PC-3 (cell line): Measurements from ENCODE around the gene GREB1L. TPM values are rescaled to one million over a fixed set of nuclear protein-coding genes. Genes with fewer than 3 reads are reported as not detected.

Experiments used
- ATAC-seq: fragments of 200-7000 bp; cut with Tn5 transposase; 2 replicates; pipeline ENCODE4 v1.9.1; 2020; ENCODE audit warnings: mild to moderate bottlenecking, moderate library complexity
- BruUV-seq: library from RNA; stranded (reverse); fragments of 400-500 nt; replicated peaks from 2 replicates; lab custom pipeline; 2021; lab: Mats Ljungman, UMichigan
- CTCF ChIA-PET: fragments of 300-600 bp; sonication (Branson Sonifier 250); formaldehyde crosslinking; loops from one replicate; lab custom pipeline; 2022; ENCODE audit warnings: antibody characterized with exemption; lab: Charles Lee
- POLR2A ChIA-PET: fragments of 300-600 bp; sonication (Branson Sonifier 250); formaldehyde crosslinking; loops from one replicate; lab custom pipeline; 2022; ENCODE audit warnings: antibody characterized with exemption; ENCODE audit not compliant: unreplicated experiment; lab: Charles Lee
- DNase-seq: peaks from one replicate; pipeline ENCODE4 v3.0.0-alpha.2; 2015
- H2AFZ ChIP-seq: fragments of 300-600 bp; sonication (generic); 2 replicates; pipeline ENCODE4 v1.6.0; 2016; ENCODE audit warnings: antibody characterized with exemption, low read length
- H3F3A ChIP-seq: fragments of 300-600 bp; sonication (generic); one replicate; pipeline ENCODE4 v1.6.0; 2017; ENCODE audit warnings: antibody characterized with exemption, low read length, control low read depth, mild to moderate bottlenecking; ENCODE audit not compliant: unreplicated experiment
- H3K27ac ChIP-seq: fragments of 300-600 bp; sonication (generic); 2 replicates; pipeline ENCODE4 v1.5.1; 2016; ENCODE audit warnings: mild to moderate bottlenecking, low read length
- H3K27me3 ChIP-seq: fragments of 300-600 bp; sonication (generic); 2 replicates; pipeline ENCODE4 v1.6.1; 2016; ENCODE audit warnings: low read length, mixed read lengths
- H3K36me3 ChIP-seq: fragments of 300-600 bp; sonication (generic); 2 replicates; pipeline ENCODE4 v1.6.1; 2016; ENCODE audit warnings: low read depth, mixed run types, low read length, mixed read lengths
- H3K4me1 ChIP-seq: fragments of 300-600 bp; sonication (generic); 2 replicates; pipeline ENCODE4 v1.5.1; 2016; ENCODE audit warnings: low read length; ENCODE audit not compliant: insufficient read depth
- H3K4me2 ChIP-seq: fragments of 300-600 bp; sonication (generic); 2 replicates; pipeline ENCODE4 v1.6.0; 2016; ENCODE audit warnings: low read length
- H3K4me3 ChIP-seq: fragments of 300-600 bp; sonication (generic); 2 replicates; pipeline ENCODE4 v1.5.1; 2016; ENCODE audit warnings: mild to moderate bottlenecking, low read length, mixed read lengths
- H3K79me2 ChIP-seq: fragments of 300-600 bp; sonication (generic); 2 replicates; pipeline ENCODE4 v1.6.1; 2017; ENCODE audit warnings: low read length, mixed read lengths
- H3K9ac ChIP-seq: fragments of 300-600 bp; sonication (generic); 2 replicates; pipeline ENCODE4 v1.6.0; 2016; ENCODE audit warnings: mild to moderate bottlenecking, low read length
- H3K9me2 ChIP-seq: fragments of 300-600 bp; sonication (generic); replicated peaks from 2 replicates; pipeline ENCODE4 v1.6.1; 2016; ENCODE audit warnings: mixed run types, low read length, mixed read lengths
- H3K9me3 ChIP-seq: fragments of 300-600 bp; sonication (generic); 2 replicates; pipeline ENCODE4 v1.6.1; 2016; ENCODE audit warnings: low read length, mixed read lengths
- H4K20me1 ChIP-seq: fragments of 300-600 bp; sonication (generic); 2 replicates; pipeline ENCODE4 v1.6.1; 2016; ENCODE audit warnings: low read length, mixed read lengths
- EZH2 ChIP-seq: fragments of 300-600 bp; sonication (generic); IDR thresholded peaks from one replicate; pipeline ENCODE4 v1.6.1; 2017; ENCODE audit warnings: antibody characterized with exemption, mild to moderate bottlenecking, low read length; ENCODE audit not compliant: unreplicated experiment
- EZH2phosphoT487 ChIP-seq: fragments of 300-600 bp; sonication (generic); IDR thresholded peaks from 2 replicates; pipeline ENCODE4 v1.6.1; 2018; ENCODE audit warnings: mild to moderate bottlenecking, antibody characterized with exemption, low read length, borderline replicate concordance
- intact Hi-C: fragments of 100-400 bp; cut with micrococcal nuclease; formaldehyde crosslinking; loops from 2 replicates; pipeline ENCODE4 v1.9.0; 2023
- total RNA-seq: library from RNA; depleted of rRNA; stranded (reverse); fragments of >200 nt; gene quantifications from 2 replicates; pipeline ENCODE4 v1.2.3, GENCODE V29; 2014
- TF ChIP-seq, protein P1 (sequence below): fragments of 300-600 bp; sonication (generic); conservative IDR thresholded peaks from 2 replicates; pipeline ENCODE4 v1.5.1; 2017; ENCODE audit warnings: antibody characterized with exemption, low read depth, mild to moderate bottlenecking, low read length

The GREB1L gene
- total RNA-seq, 1 experiment from 2014 or later, result 10.3 TPM

DNA sequence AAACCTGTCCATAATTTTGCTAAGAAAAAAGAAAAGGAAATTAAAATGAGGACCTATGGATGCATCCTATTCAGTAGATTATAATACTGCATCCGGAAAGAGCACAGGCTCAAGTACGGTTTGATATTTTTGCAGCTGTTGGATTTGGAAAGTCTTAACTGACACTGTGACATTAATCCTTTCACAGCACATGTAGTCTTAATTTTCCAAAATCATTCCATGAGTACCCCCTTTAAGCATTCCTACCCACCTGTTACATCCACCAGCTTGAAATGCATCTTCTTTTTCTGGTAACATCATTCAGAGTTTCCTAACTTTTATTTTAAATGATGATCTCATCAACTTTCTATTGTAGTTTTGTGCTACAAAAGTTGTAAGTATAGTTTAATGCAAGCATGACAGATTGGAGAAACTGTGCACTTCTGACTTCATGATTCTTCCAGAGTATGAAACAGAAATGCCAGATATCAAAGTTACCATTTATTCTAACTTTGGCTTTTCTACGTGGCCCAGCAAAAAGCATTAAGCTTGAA lies 244.9 kb downstream of the GREB1L start:
- no peak overlapping the region for H3K27ac ChIP-seq
- ChIA-PET POLR2A (interaction anchor here (0.5 kb wide), 1 partner anchor 127 kb away, joined by 3 read pairs; no protein-coding TSS in a partner anchor), CTCF (interaction anchor here (1.9 kb wide), 1 partner anchor 292 kb away, joined by 6 read pairs; no protein-coding TSS in a partner anchor)
- H2AFZ ChIP-seq, result no peak overlapping the region
- DNase-seq (no peak), ATAC-seq (no peak)
- H3K79me2 ChIP-seq, result no peaks in the 10 kb centered on the region
- no peaks in the 10 kb centered on the region for H3F3A ChIP-seq
- H3K4me2 ChIP-seq, result no peak overlapping the region
- intact Hi-C loops, result no loop called here
- peaks cover 14% of the 10 kb centered on the region; the same call in 1 of the 2 replicates for H3K4me1 ChIP-seq
- no peaks in the 10 kb centered on the region for H3K27me3 ChIP-seq
- no peak overlapping the region for H3K9ac ChIP-seq
- no peak overlapping the region for H3K4me3 ChIP-seq
- H4K20me1 ChIP-seq, result no peaks in the 10 kb centered on the region
- TF ChIP-seq EZH2 (no peak), EZH2phosphoT487 (no peak)
- TF ChIP-seq, protein P1, sequence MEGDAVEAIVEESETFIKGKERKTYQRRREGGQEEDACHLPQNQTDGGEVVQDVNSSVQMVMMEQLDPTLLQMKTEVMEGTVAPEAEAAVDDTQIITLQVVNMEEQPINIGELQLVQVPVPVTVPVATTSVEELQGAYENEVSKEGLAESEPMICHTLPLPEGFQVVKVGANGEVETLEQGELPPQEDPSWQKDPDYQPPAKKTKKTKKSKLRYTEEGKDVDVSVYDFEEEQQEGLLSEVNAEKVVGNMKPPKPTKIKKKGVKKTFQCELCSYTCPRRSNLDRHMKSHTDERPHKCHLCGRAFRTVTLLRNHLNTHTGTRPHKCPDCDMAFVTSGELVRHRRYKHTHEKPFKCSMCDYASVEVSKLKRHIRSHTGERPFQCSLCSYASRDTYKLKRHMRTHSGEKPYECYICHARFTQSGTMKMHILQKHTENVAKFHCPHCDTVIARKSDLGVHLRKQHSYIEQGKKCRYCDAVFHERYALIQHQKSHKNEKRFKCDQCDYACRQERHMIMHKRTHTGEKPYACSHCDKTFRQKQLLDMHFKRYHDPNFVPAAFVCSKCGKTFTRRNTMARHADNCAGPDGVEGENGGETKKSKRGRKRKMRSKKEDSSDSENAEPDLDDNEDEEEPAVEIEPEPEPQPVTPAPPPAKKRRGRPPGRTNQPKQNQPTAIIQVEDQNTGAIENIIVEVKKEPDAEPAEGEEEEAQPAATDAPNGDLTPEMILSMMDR, result no peak
- BruUV-seq, result no TSS peak
- no peaks in the 10 kb centered on the region for H3K9me3 ChIP-seq
- no peaks in the 10 kb centered on the region for H3K36me3 ChIP-seq
- no peaks in the 10 kb centered on the region for H3K9me2 ChIP-seq

DNA sequence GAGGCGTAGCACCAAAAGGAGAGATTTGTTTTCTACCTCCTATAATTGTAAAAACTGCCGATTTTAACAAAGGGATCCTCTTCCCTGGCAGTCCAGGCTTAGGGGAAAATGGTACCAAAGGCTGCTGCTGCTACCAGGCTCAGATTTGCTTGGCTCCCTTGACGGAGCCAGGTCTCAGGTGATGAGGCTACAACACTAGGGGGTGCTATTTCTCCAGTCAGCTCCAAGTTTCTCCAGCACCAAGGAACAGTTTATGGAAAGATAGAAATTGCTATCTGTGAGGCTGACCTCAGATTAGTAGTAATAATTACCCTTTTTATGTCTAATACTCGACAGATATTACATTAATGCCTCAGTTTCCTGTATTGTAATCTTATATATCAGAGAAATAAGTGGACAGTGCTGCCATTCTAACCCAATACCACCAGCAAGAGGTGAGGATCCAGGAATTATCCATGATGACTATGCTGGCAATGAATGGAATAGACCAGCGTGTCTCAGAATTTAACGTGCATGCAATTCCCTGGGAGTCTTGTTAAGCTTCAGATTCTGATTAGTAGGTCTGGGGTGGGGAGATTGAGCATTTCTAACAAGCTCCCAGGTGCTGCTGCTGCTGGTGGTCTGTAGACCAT lies 247.2 kb downstream of the GREB1L start:
- Histone ChIP-seq H3K27me3 (no peaks in the 10 kb centered on the region), H3K9me3 (no peaks in the 10 kb centered on the region), H3K4me3 (no peak overlapping the region), H3K9ac (no peak overlapping the region), H3K9me2 (no peaks in the 10 kb centered on the region), H2AFZ (no peak overlapping the region), H3F3A (no peaks in the 10 kb centered on the region), H3K27ac (no peak overlapping the region), H3K4me2 (no peak overlapping the region), H3K4me1 (peaks cover 14% of the 10 kb centered on the region; the same call in 1 of the 2 replicates), H3K36me3 (no peaks in the 10 kb centered on the region), H4K20me1 (no peaks in the 10 kb centered on the region), H3K79me2 (no peaks in the 10 kb centered on the region)
- TF ChIP-seq, protein P1, result peak; percentile 82
- TF ChIP-seq EZH2, result no peak
- no TSS peak for BruUV-seq
- intact Hi-C loops, result no loop called here
- peak; percentile 67 for DNase-seq
- ATAC-seq, result peak; percentile 64
- POLR2A ChIA-PET, result no interaction called here
- CTCF ChIA-PET, result no interaction called here

DNA sequence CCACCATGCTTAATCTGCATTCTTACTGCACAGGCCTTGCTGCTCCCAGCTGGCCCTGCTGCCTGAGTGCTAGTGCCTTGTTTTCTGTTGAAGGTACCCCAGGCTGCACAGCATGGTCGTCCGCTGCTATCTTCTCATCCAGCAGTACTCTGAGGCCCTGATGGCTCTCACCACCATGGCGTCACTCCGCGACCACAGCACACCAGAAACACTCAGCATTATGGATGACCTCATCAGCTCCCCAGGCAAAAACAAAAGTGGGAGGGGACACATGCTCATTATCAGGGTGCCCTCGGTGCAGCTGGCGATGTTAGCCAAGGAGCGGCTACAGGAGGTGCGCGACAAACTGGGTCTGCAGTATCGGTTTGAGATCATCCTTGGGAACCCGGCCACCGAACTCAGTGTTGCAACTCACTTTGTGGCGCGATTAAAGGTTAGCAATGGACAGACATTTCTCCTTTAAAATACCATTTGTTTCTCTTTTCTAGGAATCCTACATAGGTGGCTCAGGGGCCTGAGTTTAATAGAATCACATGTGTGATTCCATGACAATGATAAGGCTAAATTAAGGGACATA lies 248.0 kb downstream of the GREB1L start:
- Histone ChIP-seq H3K9me3 (no peaks in the 10 kb centered on the region), H3K27me3 (no peaks in the 10 kb centered on the region), H3K4me2 (no peak overlapping the region), H3F3A (no peaks in the 10 kb centered on the region), H3K36me3 (no peaks in the 10 kb centered on the region), H4K20me1 (no peaks in the 10 kb centered on the region), H2AFZ (no peak overlapping the region), H3K9ac (no peak overlapping the region), H3K9me2 (no peaks in the 10 kb centered on the region), H3K4me1 (peaks cover 7% of the 10 kb centered on the region; the same call in 1 of the 2 replicates), H3K79me2 (no peaks in the 10 kb centered on the region), H3K4me3 (no peak overlapping the region), H3K27ac (no peak overlapping the region)
- BruUV-seq, result no TSS peak
- ChIA-PET CTCF (no interaction called here), POLR2A (no interaction called here)
- ATAC-seq, result no peak
- intact Hi-C loops, result no loop called here
- no peak for TF ChIP-seq EZH2
- TF ChIP-seq EZH2phosphoT487, result no peak
- TF ChIP-seq, protein P1, result no peak
- DNase-seq, result no peak
